SK-N-SH (cell line): ENCODE data around the gene RAB3IL1. TPM values are rescaled to one million over a fixed set of nuclear protein-coding genes. Genes with fewer than 3 reads are reported as not detected.

ENCODE experiments used
- CTCF ChIA-PET: fragments of 300-600, 350-600 bp; formaldehyde crosslinking; extraction: SDS; loops from one replicate; lab custom pipeline; 2021; lab: Yijun Ruan, JAX
- POLR2A ChIA-PET: fragments of 350-600 bp; sonication (Branson Sonifier 250); formaldehyde crosslinking; extraction: SDS; loops from one replicate; lab custom pipeline; 2020; ENCODE audit warnings: antibody characterized with exemption, inconsistent platforms; lab: Yijun Ruan, JAX
- DNase-seq: peaks from one replicate; pipeline ENCODE4 v3.0.0; 2012
- H2AFZ ChIP-seq: fragments of 200-600 bp; sonication (generic); 2 replicates; pipeline ENCODE4 v1.8.1; 2016; ENCODE audit warnings: antibody characterized with exemption, mild to moderate bottlenecking, low read depth
- H3F3A ChIP-seq: fragments of 200-600 bp; sonication (generic); replicated peaks from 2 replicates; pipeline ENCODE3; 2016; ENCODE audit warnings: antibody characterized with exemption, mild to moderate bottlenecking; ENCODE audit not compliant: insufficient read depth
- H3K27ac ChIP-seq, 2 experiments: fragments of 200-500 bp in 1 of 2; fragments of 200-600 bp in 1 of 2; sonication (Bioruptor generic) in 1 of 2; sonication (generic), shearing (Covaris generic) in 1 of 2; 2 replicates each; pipeline versions ENCODE4 v1.5.1 to v1.6.1; 2014 to 2016; ENCODE audit warnings: low read depth in 2 of 2, inconsistent platforms in 1 of 2, low read length in 1 of 2, mild to moderate bottlenecking in 1 of 2, mixed read lengths in 1 of 2
- H3K27me3 ChIP-seq: fragments of 200-600 bp; sonication (generic), shearing (Covaris generic); 2 replicates; pipeline ENCODE4 v1.6.1; 2016; ENCODE audit warnings: mixed run types; ENCODE audit not compliant: insufficient read depth
- H3K36me3 ChIP-seq, 2 experiments: fragments of 200-500 bp in 1 of 2; fragments of 200-600 bp in 1 of 2; sonication (Bioruptor generic) in 1 of 2; sonication (generic) in 1 of 2; replicated peaks in 1 of 2; 2 replicates each; pipeline versions ENCODE3 to v1.5.1; 2014 to 2016; ENCODE audit warnings: low read length in 1 of 2, mild to moderate bottlenecking in 1 of 2; ENCODE audit not compliant: insufficient read depth in 2 of 2, control insufficient read depth in 1 of 2
- H3K4me1 ChIP-seq, 2 experiments: fragments of 200-500 bp in 1 of 2; fragments of 200-600 bp in 1 of 2; sonication (Bioruptor generic) in 1 of 2; sonication (generic), shearing (Covaris generic) in 1 of 2; 2 replicates each; pipeline versions ENCODE4 v1.5.1 to v1.6.1; 2014 to 2016; ENCODE audit warnings: low read depth in 1 of 2, low read length in 1 of 2, mixed run types in 1 of 2; ENCODE audit not compliant: insufficient read depth in 2 of 2, control insufficient read depth in 1 of 2
- H3K4me2 ChIP-seq: fragments of 200-600 bp; sonication (generic), shearing (Covaris generic); 2 replicates; pipeline ENCODE4 v1.6.1; 2017; ENCODE audit warnings: mixed run types
- H3K4me3 ChIP-seq, 2 experiments: fragments of 200-500 bp in 1 of 2; fragments of 200-600 bp in 1 of 2; sonication (Bioruptor generic) in 1 of 2; sonication (generic), shearing (Covaris generic) in 1 of 2; 2 replicates each; pipeline versions ENCODE4 v1.5.1 to v1.8.1; 2014 to 2016; ENCODE audit warnings: low read depth in 2 of 2, inconsistent platforms in 1 of 2, low read length in 1 of 2, mild to moderate bottlenecking in 1 of 2, mixed read lengths in 1 of 2, moderate library complexity in 1 of 2
- H3K79me2 ChIP-seq: fragments of 200-600 bp; sonication (generic); 2 replicates; pipeline ENCODE4 v1.8.1; 2017; ENCODE audit warnings: mild to moderate bottlenecking; ENCODE audit not compliant: insufficient read depth
- H3K9ac ChIP-seq: fragments of 200-600 bp; sonication (generic); 2 replicates; pipeline ENCODE4 v1.6.1; 2017; ENCODE audit warnings: mixed run types
- H3K9me2 ChIP-seq: fragments of 200-600 bp; sonication (generic); 2 replicates; pipeline ENCODE4 v1.6.1; 2017; ENCODE audit warnings: mixed run types
- H3K9me3 ChIP-seq: fragments of 200-600 bp; sonication (generic); 2 replicates; pipeline ENCODE4 v1.6.1; 2017; ENCODE audit warnings: mixed run types, mild to moderate bottlenecking, moderate library complexity
- H4K20me1 ChIP-seq: fragments of 200-600 bp; sonication (generic); 2 replicates; pipeline ENCODE4 v1.6.1; 2017; ENCODE audit warnings: mild to moderate bottlenecking, mixed run types; ENCODE audit not compliant: insufficient read depth
- CHD2 ChIP-seq: fragments of 150-350 bp; IDR thresholded peaks from 2 replicates; pipeline ENCODE4 v1.6.1; 2018; ENCODE audit warnings: low read length; ENCODE audit not compliant: partially characterized antibody
- EP300 ChIP-seq, 2 experiments: IDR thresholded peaks; 2 replicates each; pipeline versions ENCODE4 v1.4.0 to v1.6.1; 2012; ENCODE audit warnings: borderline replicate concordance in 1 of 2, low read depth in 1 of 2, low read length in 1 of 2
- EZH2phosphoT487 ChIP-seq: fragments of 200-600 bp; sonication (generic); IDR thresholded peaks from 2 replicates; pipeline ENCODE4 v1.6.1; 2017; ENCODE audit warnings: low read depth, mixed run types, mild to moderate bottlenecking, antibody characterized with exemption, moderate library complexity, borderline replicate concordance
- FOSL2 ChIP-seq: IDR thresholded peaks from 2 replicates; pipeline ENCODE4 v1.4.0; 2012; ENCODE audit warnings: low read depth, mild to moderate bottlenecking, moderate library complexity, borderline replicate concordance
- FOXM1 ChIP-seq: IDR thresholded peaks from 2 replicates; pipeline ENCODE4 v1.4.0; 2012; ENCODE audit warnings: low read depth, mild to moderate bottlenecking
- NFIC ChIP-seq: IDR thresholded peaks from 2 replicates; pipeline ENCODE4 v1.4.0; 2012; ENCODE audit warnings: borderline replicate concordance
- NRF1 ChIP-seq: IDR thresholded peaks from 2 replicates; pipeline ENCODE4 v1.6.1; 2012; ENCODE audit warnings: low read depth, mild to moderate bottlenecking, low read length
- POLR2AphosphoS5 ChIP-seq: IDR thresholded peaks from 2 replicates; pipeline ENCODE4 v1.6.1; 2012; ENCODE audit warnings: low read depth, low read length
- RAD21 ChIP-seq: IDR thresholded peaks from 2 replicates; pipeline ENCODE4 v1.6.1; 2012; ENCODE audit warnings: mild to moderate bottlenecking, low read length
- RCOR1 ChIP-seq: fragments of 150-350 bp; IDR thresholded peaks from 2 replicates; pipeline ENCODE4 v1.6.1; 2017; ENCODE audit warnings: antibody characterized with exemption, low read length
- REST ChIP-seq: IDR thresholded peaks from 2 replicates; pipeline ENCODE4 v1.6.1; 2012; ENCODE audit warnings: mild to moderate bottlenecking, low read depth, low read length, moderate library complexity
- RXRA ChIP-seq: IDR thresholded peaks from 2 replicates; pipeline ENCODE4 v1.4.0; 2012; ENCODE audit warnings: low read depth, mild to moderate bottlenecking, borderline replicate concordance
- TAF1 ChIP-seq: IDR thresholded peaks from 2 replicates; pipeline ENCODE4 v1.6.1; 2012; ENCODE audit warnings: low read depth, mild to moderate bottlenecking, low read length, moderate library complexity, borderline replicate concordance
- TCF12 ChIP-seq: IDR thresholded peaks from 2 replicates; pipeline ENCODE4 v1.4.0; 2012
- USF1 ChIP-seq: IDR thresholded peaks from 2 replicates; pipeline ENCODE4 v1.4.0; 2012; ENCODE audit warnings: low read depth, borderline replicate concordance
- WGBS: methylation state at CpG from one replicate; pipeline ENCODE4 v1.1.6; 2017; ENCODE audit warnings: low lambda C conversion rate; 5-methylcytosine and 5-hydroxymethylcytosine counted together
- polyA plus RNA-seq, 3 experiments: library from polyadenylated mRNA; depleted of rRNA; stranded (reverse); fragments of >200 nt; gene quantifications; 2 replicates each; pipeline ENCODE4 v1.2.3, GENCODE V29; 2012
- TF ChIP-seq, protein P1 (sequence below): fragments of 200-600 bp; sonication (generic); IDR thresholded peaks from 2 replicates; pipeline ENCODE4 v1.6.1; 2017; ENCODE audit warnings: antibody characterized with exemption, mild to moderate bottlenecking, moderate library complexity

Gene RAB3IL1
- polyA plus RNA-seq, 1 of the 3 experiments (the other 2 are of a cell fraction): 10.2 TPM

DNA sequence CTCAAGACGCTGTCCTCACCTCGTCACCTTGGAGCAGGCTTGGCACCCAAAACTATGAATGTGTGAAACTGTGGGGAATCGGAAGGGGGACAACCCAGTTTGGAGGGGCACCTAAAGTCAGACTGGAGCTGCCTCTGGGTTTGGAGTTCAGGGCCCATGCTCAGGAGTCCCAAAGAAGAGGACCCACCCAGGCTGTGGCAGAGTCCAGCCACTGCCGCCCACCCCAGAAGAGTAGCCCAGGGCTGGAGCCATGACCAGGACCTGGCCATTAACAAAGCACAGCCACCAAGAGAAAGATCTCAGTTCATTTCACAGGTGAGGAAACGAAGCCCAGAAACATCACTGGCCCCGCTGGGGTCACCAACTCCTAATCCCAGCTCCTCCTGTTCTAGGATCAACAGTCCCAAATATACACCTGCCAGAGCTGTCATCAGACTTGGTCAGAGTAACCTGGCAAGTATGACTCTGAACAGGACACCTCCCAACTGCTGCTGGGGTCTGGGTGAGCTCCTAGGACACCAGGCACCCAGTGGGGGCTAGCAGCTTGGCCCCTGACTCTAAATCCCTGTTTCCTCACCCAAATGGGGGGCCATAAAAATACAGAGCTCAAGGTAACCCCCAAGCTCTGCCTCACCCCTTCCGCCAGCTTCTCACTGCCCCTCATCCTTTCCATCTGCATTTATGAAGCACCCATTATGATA lies 2.7 kb downstream of the RAB3IL1 start:
- 97% methylated on average over 5 of the region's 7 CpGs for WGBS
- H3K79me2 ChIP-seq: no peaks in the 10 kb centered on the region
- TF ChIP-seq, protein P1, sequence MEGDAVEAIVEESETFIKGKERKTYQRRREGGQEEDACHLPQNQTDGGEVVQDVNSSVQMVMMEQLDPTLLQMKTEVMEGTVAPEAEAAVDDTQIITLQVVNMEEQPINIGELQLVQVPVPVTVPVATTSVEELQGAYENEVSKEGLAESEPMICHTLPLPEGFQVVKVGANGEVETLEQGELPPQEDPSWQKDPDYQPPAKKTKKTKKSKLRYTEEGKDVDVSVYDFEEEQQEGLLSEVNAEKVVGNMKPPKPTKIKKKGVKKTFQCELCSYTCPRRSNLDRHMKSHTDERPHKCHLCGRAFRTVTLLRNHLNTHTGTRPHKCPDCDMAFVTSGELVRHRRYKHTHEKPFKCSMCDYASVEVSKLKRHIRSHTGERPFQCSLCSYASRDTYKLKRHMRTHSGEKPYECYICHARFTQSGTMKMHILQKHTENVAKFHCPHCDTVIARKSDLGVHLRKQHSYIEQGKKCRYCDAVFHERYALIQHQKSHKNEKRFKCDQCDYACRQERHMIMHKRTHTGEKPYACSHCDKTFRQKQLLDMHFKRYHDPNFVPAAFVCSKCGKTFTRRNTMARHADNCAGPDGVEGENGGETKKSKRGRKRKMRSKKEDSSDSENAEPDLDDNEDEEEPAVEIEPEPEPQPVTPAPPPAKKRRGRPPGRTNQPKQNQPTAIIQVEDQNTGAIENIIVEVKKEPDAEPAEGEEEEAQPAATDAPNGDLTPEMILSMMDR: no peak
- TF ChIP-seq EZH2phosphoT487 (no peak), TAF1 (no peak), CHD2 (no peak), RAD21 (no peak), NFIC (no peak), NRF1 (no peak), RXRA (no peak), TCF12 (no peak), USF1 (no peak), REST (no peak), EP300 (IDR thresholded peaks at IDR 0.05; ENCODE audit: borderline replicate concordance in 1 of 2, low read depth in 1 of 2, low read length in 1 of 2) (no peak), POLR2AphosphoS5 (no peak), RCOR1 (no peak), FOSL2 (no peak), FOXM1 (no peak)
- H3K4me1 ChIP-seq: peaks cover 0 to 17% of the 10 kb centered on the region in 2 experiments; a peak in 1 of 4 replicates
- no peak overlapping the region for H3K27ac ChIP-seq
- no peaks in the 10 kb centered on the region for H3K9me3 ChIP-seq
- CTCF ChIA-PET: interaction anchor here (1.3 to 5.9 kb wide), 4 partner anchors 10 to 194 kb away, joined by 3 to 85 read pairs (median 6); no protein-coding TSS in a partner anchor
- no peaks in the 10 kb centered on the region for H3F3A ChIP-seq
- DNase-seq: peak; percentile 14
- POLR2A ChIA-PET: interaction anchor here (0.6 kb wide), 1 partner anchor 54 kb away, joined by 3 read pairs; no protein-coding TSS in a partner anchor
- H3K36me3 ChIP-seq: no peaks in the 10 kb centered on the region
- H4K20me1 ChIP-seq: no peaks in the 10 kb centered on the region
- H3K4me2 ChIP-seq: no peak overlapping the region
- no peak overlapping the region for H3K9ac ChIP-seq
- H3K27me3 ChIP-seq: no peaks in the 10 kb centered on the region
- H3K4me3 ChIP-seq: no peak overlapping the region
- no peak overlapping the region for H2AFZ ChIP-seq
- no peaks in the 10 kb centered on the region for H3K9me2 ChIP-seq
